Measurements from ENCODE around the gene DPYSL4. TPM values are rescaled to one million over a fixed set of nuclear protein-coding genes. Genes with fewer than 3 reads are reported as not detected.
"Not testable (repeated sequence)": the region's sequence is repeated elsewhere in the genome, so short reads cannot be mapped to it uniquely, and the experiment has no call there.

DPYSL4 gene
- total RNA-seq, 4 donors from 2014 or later = 1.5 to 5.0 TPM; not detected in 2

- no peak for DNase-seq
- H3K27me3 ChIP-seq = no peaks in the 10 kb centered on the region
Observed at GRCh38 chr10:132157101-132157500, 29.6 kb upstream of the DPYSL4 start.

GRCh38 chr10:132158122-132158741, 28.5 kb upstream of the DPYSL4 start:
- Histone ChIP-seq H3K27me3 (no peaks in the 10 kb centered on the region), H3K4me1 (no peaks in the 10 kb centered on the region), H3K4me3 (no peak overlapping the region), H3K9me3 (no peaks in the 10 kb centered on the region), H3K27ac (no peak overlapping the region), H3K36me3 (no peaks in the 10 kb centered on the region)
- DNase-seq = no peak
- intact Hi-C loops (cut with DNase I; ENCODE audit: low total_unique reads) = no loop called here
- TF ChIP-seq POLR2A (IDR thresholded peaks at IDR 0.05) (no peak), CTCF (IDR thresholded peaks at IDR 0.05) (no peak)

More at GRCh38 chr10:132157101-132157500, 29.6 kb upstream of the DPYSL4 start:
- Histone ChIP-seq H3K9me3 (no peaks in the 10 kb centered on the region), H3K4me1 (no peaks in the 10 kb centered on the region), H3K4me3 (no peak overlapping the region), H3K36me3 (no peaks in the 10 kb centered on the region), H3K27ac (no peak overlapping the region)
- intact Hi-C loops (cut with DNase I; ENCODE audit: low total_unique reads) = no loop called here
- TF ChIP-seq POLR2A (IDR thresholded peaks at IDR 0.05) (no peak), CTCF (IDR thresholded peaks at IDR 0.05) (no peak)

GRCh38 chr10:132158823-132159222, 27.9 kb upstream of the DPYSL4 start:
- H3K4me1 ChIP-seq = no peaks in the 10 kb centered on the region
- no peaks in the 10 kb centered on the region for H3K27me3 ChIP-seq
- no peak overlapping the region for H3K4me3 ChIP-seq
- TF ChIP-seq CTCF (IDR thresholded peaks at IDR 0.05) = no peak
- TF ChIP-seq POLR2A (IDR thresholded peaks at IDR 0.05) = no peak
- no peaks in the 10 kb centered on the region for H3K36me3 ChIP-seq
- no peak overlapping the region for H3K27ac ChIP-seq
- intact Hi-C loops (cut with DNase I; ENCODE audit: low total_unique reads) = no loop called here
- no peaks in the 10 kb centered on the region for H3K9me3 ChIP-seq
- DNase-seq = no peak

GRCh38 chr10:132159302-132160230, 27.2 kb upstream of the DPYSL4 start:
- H3K9me3 ChIP-seq, H3K27ac ChIP-seq, H3K4me3 ChIP-seq: not testable (repeated sequence)

GRCh38 chr10:132160231-132160630, 26.5 kb upstream of the DPYSL4 start:
- intact Hi-C loops (cut with DNase I; ENCODE audit: low total_unique reads) = not testable (repeated sequence)

More at GRCh38 chr10:132159302-132160230, 27.2 kb upstream of the DPYSL4 start:
- H3K4me1 ChIP-seq; intact Hi-C loops (cut with DNase I; ENCODE audit: low total_unique reads); H3K27me3 ChIP-seq; H3K36me3 ChIP-seq; DNase-seq: not testable (repeated sequence)

GRCh38 chr10:132160834-132161622, 25.7 kb upstream of the DPYSL4 start:
- H3K36me3 ChIP-seq; H3K4me3 ChIP-seq; H3K27me3 ChIP-seq; H3K4me1 ChIP-seq; DNase-seq; intact Hi-C loops (cut with DNase I; ENCODE audit: low total_unique reads); H3K9me3 ChIP-seq; H3K27ac ChIP-seq: not testable (repeated sequence)

More at GRCh38 chr10:132160231-132160630, 26.5 kb upstream of the DPYSL4 start:
- H3K27ac ChIP-seq, H3K4me1 ChIP-seq, H3K9me3 ChIP-seq, H3K27me3 ChIP-seq, H3K4me3 ChIP-seq, DNase-seq, H3K36me3 ChIP-seq: not testable (repeated sequence)
